ENCODE measurements around the gene ARHGEF38.

Gene ARHGEF38

DNA sequence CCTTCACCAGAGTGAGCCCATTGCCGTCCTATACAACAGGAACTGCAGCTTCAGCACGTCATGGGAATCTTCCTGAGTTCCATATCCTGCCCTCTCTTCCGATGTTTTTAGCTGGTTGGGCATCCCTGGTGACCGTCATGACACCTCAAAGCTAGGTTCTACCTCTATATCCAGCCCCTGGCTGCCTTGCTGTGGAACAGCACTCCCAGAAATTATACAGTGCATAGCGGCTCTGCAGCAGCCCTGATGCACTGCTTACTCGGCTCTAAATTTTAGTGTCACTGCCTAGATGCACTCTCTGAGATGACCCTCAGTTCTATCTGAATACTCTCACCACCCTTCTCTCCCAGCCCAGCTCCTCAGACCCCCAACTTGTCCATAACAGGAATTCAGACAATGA lies 44.3 kb downstream of the ARHGEF38 start:
- H3K4me1 ChIP-seq (ENCODE audit: insufficient read depth, low read length, severe bottlenecking) = peaks cover 19% of the 10 kb centered on the region
- TF ChIP-seq, protein P1, sequence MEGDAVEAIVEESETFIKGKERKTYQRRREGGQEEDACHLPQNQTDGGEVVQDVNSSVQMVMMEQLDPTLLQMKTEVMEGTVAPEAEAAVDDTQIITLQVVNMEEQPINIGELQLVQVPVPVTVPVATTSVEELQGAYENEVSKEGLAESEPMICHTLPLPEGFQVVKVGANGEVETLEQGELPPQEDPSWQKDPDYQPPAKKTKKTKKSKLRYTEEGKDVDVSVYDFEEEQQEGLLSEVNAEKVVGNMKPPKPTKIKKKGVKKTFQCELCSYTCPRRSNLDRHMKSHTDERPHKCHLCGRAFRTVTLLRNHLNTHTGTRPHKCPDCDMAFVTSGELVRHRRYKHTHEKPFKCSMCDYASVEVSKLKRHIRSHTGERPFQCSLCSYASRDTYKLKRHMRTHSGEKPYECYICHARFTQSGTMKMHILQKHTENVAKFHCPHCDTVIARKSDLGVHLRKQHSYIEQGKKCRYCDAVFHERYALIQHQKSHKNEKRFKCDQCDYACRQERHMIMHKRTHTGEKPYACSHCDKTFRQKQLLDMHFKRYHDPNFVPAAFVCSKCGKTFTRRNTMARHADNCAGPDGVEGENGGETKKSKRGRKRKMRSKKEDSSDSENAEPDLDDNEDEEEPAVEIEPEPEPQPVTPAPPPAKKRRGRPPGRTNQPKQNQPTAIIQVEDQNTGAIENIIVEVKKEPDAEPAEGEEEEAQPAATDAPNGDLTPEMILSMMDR (IDR thresholded peaks at IDR 0.05; ENCODE audit: low read length) = no peak
- TF ChIP-seq EZH2 (IDR thresholded peaks at IDR 0.05; ENCODE audit: borderline replicate concordance, low read length) = no peak
- H3K27me3 ChIP-seq (ENCODE audit: insufficient read depth, low read length) = no peaks in the 10 kb centered on the region
- no peak overlapping the region for H3K4me3 ChIP-seq (ENCODE audit: low read depth, low read length, poor library complexity, severe bottlenecking)
- H3F3A ChIP-seq (ENCODE audit: insufficient read depth, low read length) = no peaks in the 10 kb centered on the region
- H3K9me3 ChIP-seq (ENCODE audit: low read length) = no peaks in the 10 kb centered on the region
- H3K4me2 ChIP-seq (ENCODE audit: low read length) = no peak overlapping the region
- no peak overlapping the region for H3K9ac ChIP-seq (ENCODE audit: low read length)
- H3K27ac ChIP-seq (ENCODE audit: low read depth, low read length, poor library complexity, severe bottlenecking) = no peak overlapping the region
- H3K79me2 ChIP-seq (ENCODE audit: insufficient read depth, low read length) = no peaks in the 10 kb centered on the region
- no peaks in the 10 kb centered on the region for H4K20me1 ChIP-seq (ENCODE audit: insufficient read depth, low read length)
- no peaks in the 10 kb centered on the region for H3K9me2 ChIP-seq (ENCODE audit: low read depth, low read length)
- H3K36me3 ChIP-seq (ENCODE audit: insufficient read depth, low read length) = no peaks in the 10 kb centered on the region
- no peak overlapping the region for H2AFZ ChIP-seq (ENCODE audit: low read length)

DNA sequence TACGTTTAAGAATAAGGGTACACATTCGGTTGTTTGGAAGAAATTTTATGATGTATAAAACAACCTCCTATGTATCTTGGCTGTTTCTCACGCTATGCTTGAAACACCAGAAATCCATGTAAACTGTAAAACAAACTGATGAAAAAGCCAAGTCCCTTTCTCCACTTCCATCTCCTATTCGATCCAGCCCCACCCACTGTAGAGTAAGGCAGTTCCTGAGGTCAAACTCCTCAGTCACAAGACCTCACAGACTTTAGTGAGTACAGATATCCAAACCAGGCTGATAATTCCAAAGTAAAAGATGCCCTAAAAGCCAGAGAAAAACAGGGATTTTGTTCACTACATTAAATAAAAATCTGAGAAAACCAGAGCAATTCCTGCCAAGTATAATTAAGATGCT lies 45.6 kb downstream of the ARHGEF38 start:
- TF ChIP-seq, protein P1 (IDR thresholded peaks at IDR 0.05; ENCODE audit: low read length) = no peak
- TF ChIP-seq EZH2 (IDR thresholded peaks at IDR 0.05; ENCODE audit: borderline replicate concordance, low read length) = no peak
- Histone ChIP-seq H3F3A (ENCODE audit: insufficient read depth, low read length) (no peaks in the 10 kb centered on the region), H3K36me3 (ENCODE audit: insufficient read depth, low read length) (no peaks in the 10 kb centered on the region), H3K9me3 (ENCODE audit: low read length) (no peaks in the 10 kb centered on the region), H3K79me2 (ENCODE audit: insufficient read depth, low read length) (no peaks in the 10 kb centered on the region), H3K4me2 (ENCODE audit: low read length) (no peak overlapping the region), H3K9ac (ENCODE audit: low read length) (no peak overlapping the region), H3K4me3 (ENCODE audit: low read depth, low read length, poor library complexity, severe bottlenecking) (no peak overlapping the region), H3K4me1 (ENCODE audit: insufficient read depth, low read length, severe bottlenecking) (peaks cover 19% of the 10 kb centered on the region), H3K9me2 (ENCODE audit: low read depth, low read length) (no peaks in the 10 kb centered on the region), H3K27ac (ENCODE audit: low read depth, low read length, poor library complexity, severe bottlenecking) (no peak overlapping the region), H4K20me1 (ENCODE audit: insufficient read depth, low read length) (no peaks in the 10 kb centered on the region), H3K27me3 (ENCODE audit: insufficient read depth, low read length) (no peaks in the 10 kb centered on the region), H2AFZ (ENCODE audit: low read length) (no peak overlapping the region)

DNA sequence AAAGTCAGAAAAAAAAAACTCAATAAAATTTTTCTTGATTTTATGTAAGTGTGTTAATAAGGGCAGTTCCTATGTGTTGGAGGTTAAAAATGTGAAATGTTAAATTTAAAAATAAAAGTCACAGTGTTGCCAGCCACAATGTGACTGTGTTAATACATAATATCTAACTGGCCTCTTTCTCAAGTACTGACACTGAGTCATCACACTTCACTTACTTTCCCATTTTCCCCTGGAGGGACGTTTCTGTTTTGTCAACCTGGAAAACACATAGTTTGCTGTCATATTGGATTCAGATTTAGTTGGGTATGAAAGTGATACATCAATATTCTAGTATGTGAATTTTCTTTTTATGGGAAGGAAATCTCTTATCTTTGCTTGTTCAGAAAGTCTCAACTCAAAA lies 46.4 kb downstream of the ARHGEF38 start:
- TF ChIP-seq, protein P1 (IDR thresholded peaks at IDR 0.05; ENCODE audit: low read length) = no peak
- no peak for TF ChIP-seq EZH2 (IDR thresholded peaks at IDR 0.05; ENCODE audit: borderline replicate concordance, low read length)
- Histone ChIP-seq H3K27me3 (ENCODE audit: insufficient read depth, low read length) (no peaks in the 10 kb centered on the region), H3K36me3 (ENCODE audit: insufficient read depth, low read length) (no peaks in the 10 kb centered on the region), H3F3A (ENCODE audit: insufficient read depth, low read length) (no peaks in the 10 kb centered on the region), H3K79me2 (ENCODE audit: insufficient read depth, low read length) (no peaks in the 10 kb centered on the region), H3K9me2 (ENCODE audit: low read depth, low read length) (no peaks in the 10 kb centered on the region), H2AFZ (ENCODE audit: low read length) (no peak overlapping the region), H3K9ac (ENCODE audit: low read length) (no peak overlapping the region), H3K9me3 (ENCODE audit: low read length) (no peaks in the 10 kb centered on the region), H3K4me3 (ENCODE audit: low read depth, low read length, poor library complexity, severe bottlenecking) (no peak overlapping the region), H4K20me1 (ENCODE audit: insufficient read depth, low read length) (no peaks in the 10 kb centered on the region), H3K4me1 (ENCODE audit: insufficient read depth, low read length, severe bottlenecking) (peaks cover 14% of the 10 kb centered on the region), H3K4me2 (ENCODE audit: low read length) (no peak overlapping the region), H3K27ac (ENCODE audit: low read depth, low read length, poor library complexity, severe bottlenecking) (no peak overlapping the region)

Data from OCI-LY1 (cell line).